HCT116 (cell line): Measurements from ENCODE around the gene GTF3C5. TPM values are rescaled to one million over a fixed set of nuclear protein-coding genes. Genes with fewer than 3 reads are reported as not detected.

ENCODE experiments used
- ATAC-seq: fragments of 200-7000 bp; cut with Tn5 transposase; 2 replicates; pipeline ENCODE4 v1.9.1; 2020; ENCODE audit warnings: mild to moderate bottlenecking, moderate library complexity
- BruUV-seq: library from RNA; stranded (reverse); fragments of 400-500 nt; replicated peaks from 2 replicates; lab custom pipeline; 2021; lab: Mats Ljungman, UMichigan
- CTCF ChIA-PET: fragments of 300-600 bp; sonication (Branson Sonifier 250); formaldehyde crosslinking; loops from one replicate; lab custom pipeline; 2021; ENCODE audit warnings: antibody characterized with exemption; lab: Charles Lee
- POLR2A ChIA-PET: fragments of 300-600, 350-600 bp; sonication (Branson Sonifier 250); formaldehyde crosslinking; loops from one replicate; lab custom pipeline; 2021; ENCODE audit warnings: antibody characterized with exemption; lab: Charles Lee
- RAD21 ChIA-PET, 2 experiments: fragments of 300-600 bp; sonication (Branson Sonifier 250); formaldehyde crosslinking; loops; one replicate each; lab custom pipeline; 2023; ENCODE audit warnings: low total read pairs in 2 of 2; ENCODE audit not compliant: uncharacterized antibody in 2 of 2, unreplicated experiment in 2 of 2, low non-redundant PET in 1 of 2; lab: Charles Lee
- DNase-seq: peaks from one replicate; pipeline ENCODE4 v3.0.0-alpha.2; 2010; ENCODE audit warnings: low read depth, low spot score
- H2AFZ ChIP-seq: fragments of 200-600 bp; shearing (Covaris generic), sonication (generic); 2 replicates; pipeline ENCODE4 v1.6.1; 2017; ENCODE audit warnings: low read depth, mixed run types, mixed read lengths, antibody characterized with exemption, low read length; ENCODE audit not compliant: poor library complexity, severe bottlenecking
- H3K27ac ChIP-seq: 2 replicates; pipeline ENCODE4 v1.5.1; 2012; ENCODE audit warnings: low read depth, low read length
- H3K27me3 ChIP-seq: fragments of 200-600 bp; sonication (generic); 2 replicates; pipeline ENCODE4 v1.6.1; 2016; ENCODE audit warnings: mixed run types, low read length, mixed read lengths; ENCODE audit not compliant: insufficient read depth
- H3K36me3 ChIP-seq, 2 experiments: fragments of 200-500 bp in 1 of 2; fragments of 200-600 bp in 1 of 2; sonication (Bioruptor generic) in 1 of 2; sonication (generic) in 1 of 2; 2 replicates each; pipeline versions ENCODE4 v1.5.1 to v1.6.1; 2014 to 2016; ENCODE audit warnings: low read length in 2 of 2, inconsistent platforms in 1 of 2, mixed read lengths in 1 of 2, mixed run types in 1 of 2; ENCODE audit not compliant: insufficient read depth in 2 of 2, control insufficient read depth in 1 of 2
- H3K4me1 ChIP-seq, 2 experiments: fragments of 200-600 bp in 1 of 2; sonication (generic) in 1 of 2; 2 replicates each; pipeline versions ENCODE4 v1.5.1 to v1.6.1; 2012 to 2017; ENCODE audit warnings: low read length in 2 of 2, inconsistent platforms in 1 of 2, mild to moderate bottlenecking in 1 of 2, mixed read lengths in 1 of 2, mixed run types in 1 of 2, moderate library complexity in 1 of 2; ENCODE audit not compliant: insufficient read depth in 2 of 2, control insufficient read depth in 1 of 2
- H3K4me2 ChIP-seq: fragments of 200-600 bp; sonication (generic); 2 replicates; pipeline ENCODE4 v1.6.1; 2017; ENCODE audit warnings: mixed run types, low read length, mixed read lengths
- H3K4me3 ChIP-seq, 2 experiments: fragments of 200-600 bp in 1 of 2; sonication (generic) in 1 of 2; replicated peaks in 1 of 2; 2 replicates each; pipeline ENCODE4 v1.5.1; 2011 to 2016; ENCODE audit warnings: low read length in 2 of 2, control low read depth in 1 of 2, low read depth in 1 of 2, mild to moderate bottlenecking in 1 of 2, mixed read lengths in 1 of 2, mixed run types in 1 of 2
- H3K79me2 ChIP-seq: fragments of 200-600 bp; sonication (generic); 2 replicates; pipeline ENCODE4 v1.6.1; 2017; ENCODE audit warnings: mild to moderate bottlenecking, mixed run types, low read length, moderate library complexity, mixed read lengths; ENCODE audit not compliant: insufficient read depth
- H3K9ac ChIP-seq: fragments of 200-600 bp; sonication (generic); 2 replicates; pipeline ENCODE4 v1.6.1; 2016; ENCODE audit warnings: low read length, mixed read lengths
- H3K9me2 ChIP-seq: fragments of 200-600 bp; sonication (generic), shearing (Covaris generic); 2 replicates; pipeline ENCODE4 v1.6.1; 2017; ENCODE audit warnings: mixed run types, mild to moderate bottlenecking, moderate library complexity; ENCODE audit not compliant: insufficient read depth
- H3K9me3 ChIP-seq, 2 experiments: fragments of 200-500 bp in 1 of 2; fragments of 200-600 bp in 1 of 2; sonication (Bioruptor generic) in 1 of 2; sonication (generic) in 1 of 2; 2 replicates each; pipeline ENCODE4 v1.6.1; 2014 to 2017; ENCODE audit warnings: low read length in 2 of 2, mixed read lengths in 2 of 2, inconsistent platforms in 1 of 2, low read depth in 1 of 2, mild to moderate bottlenecking in 1 of 2, mixed run types in 1 of 2, moderate library complexity in 1 of 2; ENCODE audit not compliant: control insufficient read depth in 1 of 2, insufficient read depth in 1 of 2
- H4K20me1 ChIP-seq: fragments of 200-600 bp; sonication (generic), shearing (Covaris generic); 2 replicates; pipeline ENCODE4 v1.6.1; 2017; ENCODE audit warnings: mixed run types, mild to moderate bottlenecking, moderate library complexity; ENCODE audit not compliant: insufficient read depth
- CEBPB ChIP-seq: IDR thresholded peaks from 2 replicates; pipeline ENCODE4 v1.6.1; 2012; ENCODE audit warnings: low read depth
- ELF1 ChIP-seq: IDR thresholded peaks from 2 replicates; pipeline ENCODE4 v1.6.1; 2012; ENCODE audit warnings: low read depth, borderline replicate concordance
- FOSL1 ChIP-seq: IDR thresholded peaks from 2 replicates; pipeline ENCODE4 v1.6.1; 2012; ENCODE audit warnings: low read depth
- JUND ChIP-seq: IDR thresholded peaks from 2 replicates; pipeline ENCODE4 v1.6.1; 2012
- POLR2A ChIP-seq: IDR thresholded peaks from 2 replicates; pipeline ENCODE4 v1.7.0; 2011; ENCODE audit warnings: borderline replicate concordance; ENCODE audit not compliant: insufficient read depth, insufficient read length; ENCODE audit errors: extremely low read depth
- TCF7L2 ChIP-seq: IDR thresholded peaks from 2 replicates; pipeline ENCODE4 v1.7.0; 2011; ENCODE audit warnings: borderline replicate concordance, inconsistent platforms; ENCODE audit not compliant: insufficient read depth, insufficient read length; ENCODE audit errors: extremely low read depth
- intact Hi-C: fragments of 100-400 bp; cut with micrococcal nuclease; formaldehyde crosslinking; loops from 2 replicates; pipeline ENCODE4 v1.10.0; 2022
- total RNA-seq: library from RNA; stranded (reverse); gene quantifications from one replicate; pipeline ENCODE4 v1.2.1, GENCODE V29; 2021; ENCODE audit not compliant: unreplicated experiment
- TF ChIP-seq, protein P1 (sequence below): IDR thresholded peaks from 2 replicates; pipeline ENCODE4 v1.6.1; 2011; ENCODE audit warnings: mild to moderate bottlenecking, low read length, moderate library complexity; ENCODE audit not compliant: insufficient replicate concordance; ENCODE audit errors: extremely low read depth
- TF ChIP-seq, protein P2 (sequence below): IDR thresholded peaks from 2 replicates; pipeline ENCODE4 v1.6.1; 2012; ENCODE audit warnings: low read depth

The GTF3C5 gene
- total RNA-seq, 1 experiment from 2014 or later = 95.1 TPM

DNA sequence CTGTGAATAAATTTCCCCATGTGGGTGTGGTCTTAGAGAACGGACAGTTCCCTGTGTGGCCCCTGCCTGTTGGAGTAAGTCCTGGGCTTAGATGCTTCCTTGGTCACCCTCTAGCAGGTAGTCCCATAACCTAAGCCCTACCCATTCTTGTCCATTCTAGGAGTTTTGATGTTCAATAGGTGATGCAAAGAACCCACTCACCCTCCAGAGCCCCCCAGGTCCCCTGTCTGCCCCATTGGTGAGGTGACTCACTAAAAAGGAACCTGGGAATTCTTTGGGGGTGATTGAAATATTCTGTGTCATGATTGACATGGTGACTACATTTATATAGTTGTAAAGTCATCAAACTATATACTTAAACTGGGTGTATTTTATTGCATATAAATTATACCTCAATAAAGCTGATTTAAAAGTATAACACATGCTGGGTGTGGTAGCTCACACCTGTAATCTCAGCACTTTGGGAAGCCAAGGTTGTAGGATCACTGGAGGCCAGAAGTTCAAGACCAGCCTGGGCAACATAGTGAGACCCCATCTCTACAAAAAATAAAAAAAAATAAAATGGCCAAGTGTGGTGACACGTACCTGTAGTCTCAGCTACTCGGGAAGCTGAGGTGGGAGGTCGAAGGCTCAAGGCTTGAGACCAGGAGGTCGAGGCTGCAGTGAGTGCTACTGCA, 20.8 kb upstream of the GTF3C5 start:
- Histone ChIP-seq H3K9ac (no peak overlapping the region), H3K4me2 (no peak overlapping the region), H3K36me3 (no peaks in the 10 kb centered on the region), H3K9me3 (0 out of 4 replicates have a peak, but pooled peaks cover 0 to 3% of the 10 kb centered on the region in 2 experiments), H2AFZ (no peak overlapping the region), H3K4me3 (no peak overlapping the region), H3K4me1 (no peaks in the 10 kb centered on the region), H3K9me2 (no peaks in the 10 kb centered on the region), H3K27me3 (no peaks in the 10 kb centered on the region), H3K27ac (no peak overlapping the region), H3K79me2 (no peaks in the 10 kb centered on the region), H4K20me1 (no peaks in the 10 kb centered on the region)
- intact Hi-C loops = no loop called here
- ChIA-PET RAD21 (no interaction called here), CTCF (interaction anchor here (1.5 kb wide), 1 partner anchor 12 kb away, joined by 6 read pairs; no protein-coding TSS in a partner anchor), POLR2A (no interaction called here)
- no peak for TF ChIP-seq TCF7L2
- no peak for TF ChIP-seq FOSL1
- no peak for TF ChIP-seq POLR2A
- no peak for TF ChIP-seq CEBPB
- TF ChIP-seq, protein P1, sequence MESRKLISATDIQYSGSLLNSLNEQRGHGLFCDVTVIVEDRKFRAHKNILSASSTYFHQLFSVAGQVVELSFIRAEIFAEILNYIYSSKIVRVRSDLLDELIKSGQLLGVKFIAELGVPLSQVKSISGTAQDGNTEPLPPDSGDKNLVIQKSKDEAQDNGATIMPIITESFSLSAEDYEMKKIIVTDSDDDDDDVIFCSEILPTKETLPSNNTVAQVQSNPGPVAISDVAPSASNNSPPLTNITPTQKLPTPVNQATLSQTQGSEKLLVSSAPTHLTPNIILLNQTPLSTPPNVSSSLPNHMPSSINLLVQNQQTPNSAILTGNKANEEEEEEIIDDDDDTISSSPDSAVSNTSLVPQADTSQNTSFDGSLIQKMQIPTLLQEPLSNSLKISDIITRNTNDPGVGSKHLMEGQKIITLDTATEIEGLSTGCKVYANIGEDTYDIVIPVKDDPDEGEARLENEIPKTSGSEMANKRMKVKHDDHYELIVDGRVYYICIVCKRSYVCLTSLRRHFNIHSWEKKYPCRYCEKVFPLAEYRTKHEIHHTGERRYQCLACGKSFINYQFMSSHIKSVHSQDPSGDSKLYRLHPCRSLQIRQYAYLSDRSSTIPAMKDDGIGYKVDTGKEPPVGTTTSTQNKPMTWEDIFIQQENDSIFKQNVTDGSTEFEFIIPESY = no peak
- TF ChIP-seq JUND = no peak
- TF ChIP-seq ELF1 = no peak
- TF ChIP-seq, protein P2, sequence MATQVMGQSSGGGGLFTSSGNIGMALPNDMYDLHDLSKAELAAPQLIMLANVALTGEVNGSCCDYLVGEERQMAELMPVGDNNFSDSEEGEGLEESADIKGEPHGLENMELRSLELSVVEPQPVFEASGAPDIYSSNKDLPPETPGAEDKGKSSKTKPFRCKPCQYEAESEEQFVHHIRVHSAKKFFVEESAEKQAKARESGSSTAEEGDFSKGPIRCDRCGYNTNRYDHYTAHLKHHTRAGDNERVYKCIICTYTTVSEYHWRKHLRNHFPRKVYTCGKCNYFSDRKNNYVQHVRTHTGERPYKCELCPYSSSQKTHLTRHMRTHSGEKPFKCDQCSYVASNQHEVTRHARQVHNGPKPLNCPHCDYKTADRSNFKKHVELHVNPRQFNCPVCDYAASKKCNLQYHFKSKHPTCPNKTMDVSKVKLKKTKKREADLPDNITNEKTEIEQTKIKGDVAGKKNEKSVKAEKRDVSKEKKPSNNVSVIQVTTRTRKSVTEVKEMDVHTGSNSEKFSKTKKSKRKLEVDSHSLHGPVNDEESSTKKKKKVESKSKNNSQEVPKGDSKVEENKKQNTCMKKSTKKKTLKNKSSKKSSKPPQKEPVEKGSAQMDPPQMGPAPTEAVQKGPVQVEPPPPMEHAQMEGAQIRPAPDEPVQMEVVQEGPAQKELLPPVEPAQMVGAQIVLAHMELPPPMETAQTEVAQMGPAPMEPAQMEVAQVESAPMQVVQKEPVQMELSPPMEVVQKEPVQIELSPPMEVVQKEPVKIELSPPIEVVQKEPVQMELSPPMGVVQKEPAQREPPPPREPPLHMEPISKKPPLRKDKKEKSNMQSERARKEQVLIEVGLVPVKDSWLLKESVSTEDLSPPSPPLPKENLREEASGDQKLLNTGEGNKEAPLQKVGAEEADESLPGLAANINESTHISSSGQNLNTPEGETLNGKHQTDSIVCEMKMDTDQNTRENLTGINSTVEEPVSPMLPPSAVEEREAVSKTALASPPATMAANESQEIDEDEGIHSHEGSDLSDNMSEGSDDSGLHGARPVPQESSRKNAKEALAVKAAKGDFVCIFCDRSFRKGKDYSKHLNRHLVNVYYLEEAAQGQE = no peak
- ATAC-seq = no peak
- BruUV-seq = no TSS peak
- no peak for DNase-seq
